IPS-20b (cell line): ENCODE data around the gene ITPKC.

Experiments used
- H3K27ac ChIP-seq: one replicate; pipeline ENCODE4 v1.5.1; 2013; ENCODE audit warnings: low read length
- H3K27me3 ChIP-seq: 2 replicates; pipeline ENCODE4 v1.6.1; 2013; ENCODE audit warnings: mild to moderate bottlenecking, low read length, inconsistent platforms; ENCODE audit not compliant: insufficient read depth
- H3K36me3 ChIP-seq: 2 replicates; pipeline ENCODE4 v1.6.1; 2013; ENCODE audit warnings: low read depth, mild to moderate bottlenecking, inconsistent platforms, low read length, moderate library complexity; ENCODE audit not compliant: insufficient read depth
- H3K4me1 ChIP-seq: 2 replicates; pipeline ENCODE4 v1.6.1; 2013; ENCODE audit warnings: mild to moderate bottlenecking, control low read depth, inconsistent platforms, low read length, moderate library complexity; ENCODE audit not compliant: insufficient read depth
- H3K4me3 ChIP-seq: 2 replicates; pipeline ENCODE4 v1.5.1; 2013; ENCODE audit warnings: mild to moderate bottlenecking, low read length, inconsistent platforms
- H3K9ac ChIP-seq: 2 replicates; pipeline ENCODE4 v1.6.1; 2013; ENCODE audit warnings: low read depth, mild to moderate bottlenecking, inconsistent platforms, low read length, moderate library complexity
- H3K9me3 ChIP-seq: 2 replicates; pipeline ENCODE4 v1.6.1; 2013; ENCODE audit warnings: mild to moderate bottlenecking, low read depth, low read length, inconsistent platforms; ENCODE audit not compliant: insufficient read depth

ITPKC gene

GRCh38 chr19:40704491-40705361 lies 12.2 kb upstream of the ITPKC start:
- H3K27me3 ChIP-seq: no peaks in the 10 kb centered on the region
- H3K36me3 ChIP-seq: peaks cover 81% of the 10 kb centered on the region
- H3K4me1 ChIP-seq: no peaks in the 10 kb centered on the region
- no peak overlapping the region for H3K4me3 ChIP-seq
- no peak overlapping the region for H3K9ac ChIP-seq
- no peak overlapping the region for H3K27ac ChIP-seq
- no peaks in the 10 kb centered on the region for H3K9me3 ChIP-seq

GRCh38 chr19:40705362-40705651 lies 11.6 kb upstream of the ITPKC start:
- no peak overlapping the region for H3K4me3 ChIP-seq
- no peaks in the 10 kb centered on the region for H3K9me3 ChIP-seq
- H3K9ac ChIP-seq: no peak overlapping the region
- H3K4me1 ChIP-seq: no peaks in the 10 kb centered on the region
- no peaks in the 10 kb centered on the region for H3K27me3 ChIP-seq
- no peak overlapping the region for H3K27ac ChIP-seq
- peaks cover 82% of the 10 kb centered on the region for H3K36me3 ChIP-seq

- no peaks in the 10 kb centered on the region for H3K27me3 ChIP-seq
- no peak overlapping the region for H3K9ac ChIP-seq
- no peak overlapping the region for H3K27ac ChIP-seq
- no peaks in the 10 kb centered on the region for H3K9me3 ChIP-seq
- H3K4me1 ChIP-seq: no peaks in the 10 kb centered on the region
- H3K36me3 ChIP-seq: peaks cover 75% of the 10 kb centered on the region
- no peak overlapping the region for H3K4me3 ChIP-seq
These were observed 10.8 kb upstream of the ITPKC start for GRCh38 chr19:40705950-40706619.

- Histone ChIP-seq H3K36me3 (peaks cover 73% of the 10 kb centered on the region), H3K9ac (no peak overlapping the region), H3K9me3 (no peaks in the 10 kb centered on the region), H3K27ac (no peak overlapping the region), H3K4me1 (no peaks in the 10 kb centered on the region), H3K4me3 (no peak overlapping the region), H3K27me3 (no peaks in the 10 kb centered on the region)
These were observed 9.3 kb upstream of the ITPKC start for GRCh38 chr19:40707615-40708014.

- Histone ChIP-seq H3K4me1 (peaks cover 4% of the 10 kb centered on the region; the same call in 1 of the 2 replicates), H3K9me3 (no peaks in the 10 kb centered on the region), H3K27ac (no peak overlapping the region), H3K36me3 (peaks cover 62% of the 10 kb centered on the region), H3K4me3 (no peak overlapping the region), H3K9ac (no peak overlapping the region), H3K27me3 (no peaks in the 10 kb centered on the region)
These were observed 7.1 kb upstream of the ITPKC start for GRCh38 chr19:40709817-40710216.

GRCh38 chr19:40713939-40714338 lies 3.0 kb upstream of the ITPKC start:
- Histone ChIP-seq H3K4me1 (peaks cover 19% of the 10 kb centered on the region; the same call in 1 of the 2 replicates), H3K4me3 (no peak overlapping the region), H3K9me3 (no peaks in the 10 kb centered on the region), H3K9ac (peak overlapping the region; percentile 88; the same call in 1 of the 2 replicates), H3K36me3 (peaks cover 30% of the 10 kb centered on the region), H3K27ac (no peak overlapping the region), H3K27me3 (no peaks in the 10 kb centered on the region)

- peak overlapping the region; percentile 93 for H3K4me3 ChIP-seq
- peak overlapping the region; percentile 92 for H3K27ac ChIP-seq
- peaks cover 19% of the 10 kb centered on the region; the same call in 1 of the 2 replicates for H3K4me1 ChIP-seq
- peaks cover 23% of the 10 kb centered on the region for H3K36me3 ChIP-seq
- H3K9me3 ChIP-seq: no peaks in the 10 kb centered on the region
- H3K9ac ChIP-seq: peak overlapping the region; percentile 88
- no peaks in the 10 kb centered on the region for H3K27me3 ChIP-seq
These were observed 2.2 kb upstream of the ITPKC start for GRCh38 chr19:40714441-40715299.

GRCh38 chr19:40716031-40716481 lies 856 bp upstream of the ITPKC start:
- no peaks in the 10 kb centered on the region for H3K27me3 ChIP-seq
- no peaks in the 10 kb centered on the region for H3K9me3 ChIP-seq
- H3K4me3 ChIP-seq: peak overlapping the region; percentile 93
- peaks cover 18% of the 10 kb centered on the region for H3K36me3 ChIP-seq
- H3K4me1 ChIP-seq: peaks cover 19% of the 10 kb centered on the region; the same call in 1 of the 2 replicates
- peak overlapping the region; percentile 88 for H3K9ac ChIP-seq
- peak overlapping the region; percentile 26 for H3K27ac ChIP-seq

GRCh38 chr19:40717325-40717879 lies 490 bp downstream of the ITPKC start:
- Histone ChIP-seq H3K27ac (no peak overlapping the region), H3K9ac (peak overlapping the region; percentile 88; the same call in 1 of the 2 replicates), H3K9me3 (no peaks in the 10 kb centered on the region), H3K27me3 (no peaks in the 10 kb centered on the region), H3K36me3 (peaks cover 10% of the 10 kb centered on the region), H3K4me3 (peak overlapping the region; percentile 93), H3K4me1 (peaks cover 19% of the 10 kb centered on the region; the same call in 1 of the 2 replicates)

- Histone ChIP-seq H3K27ac (no peak overlapping the region), H3K9me3 (no peaks in the 10 kb centered on the region), H3K4me3 (peak overlapping the region; percentile 93), H3K4me1 (peaks cover 19% of the 10 kb centered on the region; the same call in 1 of the 2 replicates), H3K27me3 (no peaks in the 10 kb centered on the region), H3K9ac (peak overlapping the region; percentile 88), H3K36me3 (peaks cover 2% of the 10 kb centered on the region)
These were observed 1.2 kb downstream of the ITPKC start for GRCh38 chr19:40717880-40718773.
